T-cell (primary cell): ENCODE measurements around the gene TTC3. TPM values are rescaled to one million over a fixed set of nuclear protein-coding genes. Genes with fewer than 3 reads are reported as not detected.

Experiments used
- ATAC-seq, 4 experiments: fragments of 200-7000 bp in 3 of 4; fragments of 150-1000 bp in 1 of 4; cut with Tn5 transposase; replicated peaks in 1 of 4; 1 replicate in 3 of 4; 2 replicates in 1 of 4; pipeline ENCODE4 v1.10.0; 2021; ENCODE audit warnings: moderate library complexity in 3 of 4, mild to moderate bottlenecking in 2 of 4, moderate number of reproducible peaks in 1 of 4
- CTCF ChIA-PET, 2 donors: fragments of 300-600 bp; sonication (Branson Sonifier 250); formaldehyde crosslinking; loops; one replicate each; lab custom pipeline; 2022; ENCODE audit warnings: antibody characterized with exemption in 2 of 2; lab: Charles Lee
- POLR2A ChIA-PET, 2 donors: fragments of 300-600 bp; sonication (Branson Sonifier 250); formaldehyde crosslinking; loops; one replicate each; lab custom pipeline; 2022; ENCODE audit warnings: antibody characterized with exemption in 2 of 2; lab: Charles Lee
- DNase-seq, 35 experiments: peaks; one replicate each; pipeline versions ENCODE4 v3.0.0 to v3.0.0-alpha.2; 2013 to 2023
- H3K27ac ChIP-seq: one replicate; pipeline ENCODE4 v1.5.1; 2013; ENCODE audit warnings: low read length
- H3K27me3 ChIP-seq, 2 experiments: replicated peaks in 1 of 2; 1 replicate in 1 of 2; 2 replicates in 1 of 2; pipeline versions ENCODE4 v1.6.1 to v1.7.0; 2013; ENCODE audit warnings: low read length in 1 of 2, mixed read lengths in 1 of 2; ENCODE audit not compliant: control insufficient read depth in 2 of 2, insufficient read depth in 2 of 2; ENCODE audit errors: extremely low read depth in 1 of 2
- H3K36me3 ChIP-seq, 2 donors: 1 replicate in 1 of 2; 2 replicates in 1 of 2; pipeline versions ENCODE4 v1.6.1 to v1.7.0; 2013; ENCODE audit warnings: low read length in 1 of 2; ENCODE audit not compliant: control insufficient read depth in 2 of 2, insufficient read depth in 1 of 2; ENCODE audit errors: extremely low read depth in 1 of 2
- H3K4me1 ChIP-seq, 2 experiments: 1 replicate in 1 of 2; 2 replicates in 1 of 2; pipeline versions ENCODE4 v1.6.1 to v1.7.0; 2013; ENCODE audit warnings: low read length in 2 of 2, mixed read lengths in 1 of 2; ENCODE audit not compliant: insufficient read depth in 2 of 2, control insufficient read depth in 1 of 2; ENCODE audit errors: extremely low read depth in 1 of 2
- H3K4me3 ChIP-seq, 2 donors: 1 replicate in 1 of 2; 2 replicates in 1 of 2; pipeline versions ENCODE4 v1.5.1 to v1.7.0; 2013; ENCODE audit warnings: mild to moderate bottlenecking in 2 of 2, low read length in 1 of 2, moderate library complexity in 1 of 2; ENCODE audit not compliant: control insufficient read depth in 1 of 2; ENCODE audit errors: extremely low read depth in 1 of 2
- H3K9me3 ChIP-seq: 2 replicates; pipeline ENCODE4 v1.7.0; 2013
- H3K27ac Mint-ChIP-seq, 2 donors: one replicate each; pipeline ENCODE4 v1.8.0; 2020 to 2021; ENCODE audit warnings: mild to moderate bottlenecking in 2 of 2, mixed read lengths in 2 of 2
- H3K27me3 Mint-ChIP-seq, 2 donors: one replicate each; pipeline ENCODE4 v1.8.0; 2021 to 2022; ENCODE audit warnings: mixed read lengths in 2 of 2
- H3K36me3 Mint-ChIP-seq: one replicate; pipeline ENCODE4 v1.8.0; 2021; ENCODE audit warnings: mixed read lengths
- H3K4me1 Mint-ChIP-seq, 3 donors: one replicate each; pipeline ENCODE4 v1.8.0; 2020 to 2022; ENCODE audit warnings: mixed read lengths in 3 of 3, mild to moderate bottlenecking in 1 of 3
- H3K4me3 Mint-ChIP-seq, 3 donors: one replicate each; pipeline ENCODE4 v1.8.0; 2020 to 2022; ENCODE audit warnings: mild to moderate bottlenecking in 3 of 3, mixed read lengths in 3 of 3, moderate library complexity in 3 of 3
- H3K9me3 Mint-ChIP-seq, 3 donors: one replicate each; pipeline ENCODE4 v1.8.0; 2020 to 2022; ENCODE audit warnings: mixed read lengths in 3 of 3
- WGBS: methylation state at CpG from one replicate; pipeline ENCODE4 v1.1.5; 2013; ENCODE audit warnings: missing lambda C conversion rate; ENCODE audit not compliant: insufficient coverage; 5-methylcytosine and 5-hydroxymethylcytosine counted together
- total RNA-seq, 35 experiments: library from RNA in 6 of 35; stranded (reverse) in 6 of 35; fragments of 120-200 nt in 1 of 35; gene quantifications; one replicate each; pipeline versions ENCODE4 v1.2.1 to v1.2.4 and lab custom pipeline; 2013 to 2026

TTC3 gene
- total RNA-seq, 5 donors from 2014 or later (not counting 1 experiment from before 2014, with no cell fraction given) = 125 to 153 (median 139) TPM

DNA sequence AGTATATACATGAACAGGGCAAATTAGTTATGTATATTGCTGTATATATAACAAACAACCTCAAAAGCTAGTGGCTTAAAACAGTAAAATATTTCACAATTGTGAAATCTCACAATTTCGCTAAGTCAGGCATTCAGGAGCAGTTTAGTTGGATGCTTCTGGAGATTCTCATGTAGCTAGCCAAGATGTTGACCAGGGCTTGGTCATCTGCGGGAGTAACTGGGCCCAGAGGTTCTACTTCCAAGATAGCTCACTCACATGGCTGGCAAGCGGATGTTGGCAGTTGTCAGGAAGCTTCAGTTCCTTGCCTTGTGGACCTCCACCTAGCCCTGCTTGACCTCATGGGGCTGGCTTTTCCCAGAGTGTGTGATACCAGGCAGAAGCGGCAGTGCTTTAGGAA lies 95.6 kb downstream of the TTC3 start:
- peaks cover 13 to 51% of the 10 kb centered on the region in 2 donors for H3K36me3 ChIP-seq
- CTCF ChIA-PET = no interaction called here
- no peaks in the 10 kb centered on the region for H3K4me1 ChIP-seq
- no peak overlapping the region for H3K27ac ChIP-seq
- H3K9me3 ChIP-seq = no peaks in the 10 kb centered on the region
- peaks cover 0 to 5% (median 0%) of the 10 kb centered on the region in 3 donors for H3K4me1 Mint-ChIP-seq
- peaks cover 62% of the 10 kb centered on the region for H3K36me3 Mint-ChIP-seq
- H3K4me3 ChIP-seq = no peak overlapping the region
- DNase-seq (no peak), ATAC-seq (no peak)
- H3K27me3 ChIP-seq = no peaks in the 10 kb centered on the region
- H3K27ac Mint-ChIP-seq = no peak overlapping the region
- no peaks in the 10 kb centered on the region for H3K9me3 Mint-ChIP-seq
- H3K27me3 Mint-ChIP-seq = no peaks in the 10 kb centered on the region
- POLR2A ChIA-PET = no interaction called here
- no peak overlapping the region for H3K4me3 Mint-ChIP-seq
- WGBS = 100% methylated on average over 3 of the region's 4 CpGs

DNA sequence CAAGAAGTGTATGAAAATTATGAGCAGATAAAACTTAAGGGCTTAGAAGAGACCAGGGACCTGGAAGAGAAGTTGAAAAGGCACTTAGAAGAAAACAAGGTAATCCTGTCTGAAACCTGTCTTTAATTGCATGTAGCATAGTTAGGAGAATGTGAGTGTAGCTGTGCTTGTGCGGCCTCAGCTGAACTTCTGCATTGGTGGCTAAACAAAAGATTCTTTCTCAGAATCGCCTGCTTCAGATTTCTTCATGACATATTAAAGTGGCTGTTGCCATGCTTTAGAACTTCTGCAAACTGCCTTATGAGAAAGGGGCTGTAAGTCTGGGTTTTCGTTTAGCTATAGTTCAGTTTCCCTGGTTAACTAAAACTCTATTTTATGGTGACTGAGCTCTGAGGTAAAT lies 99.6 kb downstream of the TTC3 start:
- Mint-ChIP-seq H3K27ac (no peak overlapping the region), H3K9me3 (no peaks in the 10 kb centered on the region), H3K4me1 (no peaks in the 10 kb centered on the region), H3K36me3 (peaks cover 59% of the 10 kb centered on the region), H3K4me3 (no peak overlapping the region), H3K27me3 (no peaks in the 10 kb centered on the region)
- 100% methylated on average over 1 of the region's 3 CpGs for WGBS
- DNase-seq (no peak), ATAC-seq (no peak)
- Histone ChIP-seq H3K4me3 (no peak overlapping the region), H3K27ac (no peak overlapping the region), H3K27me3 (no peaks in the 10 kb centered on the region), H3K9me3 (no peaks in the 10 kb centered on the region), H3K36me3 (peaks cover 9 to 54% of the 10 kb centered on the region in 2 donors), H3K4me1 (no peaks in the 10 kb centered on the region)
- ChIA-PET POLR2A (no interaction called here), CTCF (no interaction called here)

DNA sequence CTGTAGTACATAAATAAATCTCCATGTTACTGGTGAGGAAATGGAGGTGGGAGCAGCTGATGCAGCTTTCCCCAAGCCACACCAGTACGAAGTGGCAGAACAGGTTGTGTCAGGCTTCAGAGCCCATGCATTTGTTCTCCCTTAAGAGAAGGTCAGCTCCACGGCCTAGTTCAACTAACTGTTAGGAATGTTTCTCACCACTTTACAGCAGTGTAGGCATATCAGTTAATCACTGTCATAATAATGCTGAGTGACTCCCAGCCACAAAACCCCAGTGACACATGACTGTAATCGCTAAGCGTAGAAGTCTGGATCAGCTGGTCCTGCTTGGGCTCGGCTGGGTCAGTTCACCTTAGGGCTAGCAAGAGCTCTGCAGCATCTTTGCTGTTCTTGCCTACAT lies 103.7 kb downstream of the TTC3 start:
- no peaks in the 10 kb centered on the region for H3K4me1 Mint-ChIP-seq
- ChIA-PET CTCF (no interaction called here), POLR2A (interaction anchor here in 1 of 2 donors (0.5 kb wide), 1 partner anchor 1037 kb away, joined by 6 read pairs; no protein-coding TSS in a partner anchor)
- WGBS = 91% methylated on average over 4 of the region's 5 CpGs
- DNase-seq = no peak
- no peaks in the 10 kb centered on the region for H3K4me1 ChIP-seq
- no peak overlapping the region for H3K4me3 ChIP-seq
- no peak for ATAC-seq
- H3K27ac ChIP-seq = no peak overlapping the region
- H3K36me3 ChIP-seq = peaks cover 17 to 76% of the 10 kb centered on the region in 2 donors
- no peaks in the 10 kb centered on the region for H3K27me3 Mint-ChIP-seq
- no peaks in the 10 kb centered on the region for H3K9me3 ChIP-seq
- peaks cover 0 to 9% (median 4%) of the 10 kb centered on the region in 3 donors for H3K9me3 Mint-ChIP-seq
- H3K27ac Mint-ChIP-seq = no peak overlapping the region
- H3K36me3 Mint-ChIP-seq = peaks cover 67% of the 10 kb centered on the region
- no peaks in the 10 kb centered on the region for H3K27me3 ChIP-seq
- no peak overlapping the region for H3K4me3 Mint-ChIP-seq

DNA sequence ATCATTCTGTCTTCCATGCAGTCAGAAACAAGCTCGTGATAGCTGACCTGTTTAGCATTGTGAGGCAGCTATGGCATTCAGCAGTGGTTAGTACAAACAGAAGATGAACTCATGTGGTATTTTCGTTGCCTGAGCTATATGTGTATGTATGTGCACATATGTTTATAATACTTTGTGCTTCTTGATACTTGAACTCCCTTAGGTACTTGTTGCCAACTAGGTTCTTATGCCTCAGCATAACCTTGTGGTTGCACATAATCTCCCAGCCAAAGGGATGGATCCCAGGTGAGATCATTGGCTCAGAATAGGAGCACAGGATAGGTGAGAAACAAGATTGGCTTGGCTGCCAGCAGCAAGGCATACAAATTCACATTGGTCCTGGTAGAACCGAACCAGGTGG lies 108.0 kb downstream of the TTC3 start:
- H3K4me3 Mint-ChIP-seq = no peak overlapping the region
- ChIA-PET POLR2A (no interaction called here), CTCF (no interaction called here)
- WGBS = 95% methylated on average over 2 of the region's 3 CpGs
- H3K27ac Mint-ChIP-seq = no peak overlapping the region
- Histone ChIP-seq H3K4me1 (no peaks in the 10 kb centered on the region), H3K4me3 (no peak overlapping the region), H3K27ac (no peak overlapping the region), H3K9me3 (no peaks in the 10 kb centered on the region), H3K36me3 (peaks cover 11 to 66% of the 10 kb centered on the region in 2 donors), H3K27me3 (no peaks in the 10 kb centered on the region)
- peaks cover 64% of the 10 kb centered on the region for H3K36me3 Mint-ChIP-seq
- peaks cover 0 to 9% (median 4%) of the 10 kb centered on the region in 3 donors for H3K9me3 Mint-ChIP-seq
- no peaks in the 10 kb centered on the region for H3K4me1 Mint-ChIP-seq
- no peaks in the 10 kb centered on the region for H3K27me3 Mint-ChIP-seq
- ATAC-seq (no peak), DNase-seq (no peak)

GRCh38 chr21:37182222-37182621 lies 109.2 kb downstream of the TTC3 start:
- POLR2A ChIA-PET = no interaction called here
- DNase-seq (no peak), ATAC-seq (no peak)
- Histone ChIP-seq H3K9me3 (no peaks in the 10 kb centered on the region), H3K4me1 (no peaks in the 10 kb centered on the region), H3K27ac (no peak overlapping the region), H3K27me3 (no peaks in the 10 kb centered on the region), H3K4me3 (no peak overlapping the region), H3K36me3 (peaks cover 14 to 62% of the 10 kb centered on the region in 2 donors)
- Mint-ChIP-seq H3K4me1 (no peaks in the 10 kb centered on the region), H3K4me3 (no peak overlapping the region), H3K36me3 (peaks cover 61% of the 10 kb centered on the region), H3K9me3 (peaks cover 0 to 9% (median 4%) of the 10 kb centered on the region in 3 donors), H3K27ac (no peak overlapping the region), H3K27me3 (no peaks in the 10 kb centered on the region)
- CTCF ChIA-PET = no interaction called here
- 96% methylated on average over 5 of the region's 6 CpGs for WGBS

GRCh38 chr21:37183749-37184148 lies 110.7 kb downstream of the TTC3 start:
- Mint-ChIP-seq H3K9me3 (peaks cover 0 to 9% (median 4%) of the 10 kb centered on the region in 3 donors), H3K27me3 (no peaks in the 10 kb centered on the region), H3K27ac (peak overlapping the region in 1 of 2 donors; percentile 36), H3K36me3 (peaks cover 56% of the 10 kb centered on the region), H3K4me3 (no peak overlapping the region), H3K4me1 (no peaks in the 10 kb centered on the region)
- CTCF ChIA-PET = no interaction called here
- Histone ChIP-seq H3K36me3 (peaks cover 14 to 58% of the 10 kb centered on the region in 2 donors), H3K9me3 (no peaks in the 10 kb centered on the region), H3K4me3 (no peak overlapping the region), H3K27me3 (no peaks in the 10 kb centered on the region), H3K27ac (no peak overlapping the region), H3K4me1 (no peaks in the 10 kb centered on the region)
- WGBS = 83% methylated on average over 2 of the region's 3 CpGs
- POLR2A ChIA-PET = no interaction called here
- no peak for DNase-seq
- ATAC-seq = no peak
